ENCODE results near the gene LHX1.

The LHX1 gene

DNA sequence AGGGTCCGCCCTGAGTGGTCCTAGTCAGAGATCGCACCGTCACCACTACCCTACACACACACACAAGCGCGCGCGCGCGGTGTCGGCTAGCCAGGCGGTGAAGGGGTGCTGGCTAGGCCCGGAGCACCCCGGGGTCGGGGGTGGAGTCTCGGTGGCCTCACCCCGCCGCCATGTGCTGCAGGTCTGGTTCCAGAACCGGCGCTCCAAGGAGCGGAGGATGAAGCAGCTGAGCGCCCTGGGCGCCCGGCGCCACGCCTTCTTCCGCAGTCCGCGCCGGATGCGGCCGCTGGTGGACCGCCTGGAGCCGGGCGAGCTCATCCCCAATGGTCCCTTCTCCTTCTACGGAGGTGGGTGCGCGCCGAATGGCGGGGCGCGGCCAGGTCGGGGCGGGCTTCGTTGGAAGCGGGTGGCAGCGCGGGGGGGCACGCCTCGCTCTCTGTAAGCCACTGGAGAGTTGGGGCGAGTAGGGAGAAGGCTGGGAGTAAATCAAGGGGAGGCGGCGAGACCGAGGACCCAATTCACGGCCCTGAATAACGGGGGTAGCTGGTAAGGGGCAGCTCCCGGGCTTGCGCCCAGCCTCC is 4.8 kb downstream of the LHX1 start:
- Histone ChIP-seq H4K20me1 (ENCODE audit: insufficient read depth, low read length) (no peaks in the 10 kb centered on the region), H3K4me3 (ENCODE audit: low read depth in 1 of 2, low read length in 2 of 2) (no peak overlapping the region), H2AFZ (ENCODE audit: low read depth, low read length) (no peak overlapping the region), H3K27me3 (ENCODE audit: insufficient read depth, low read length, poor library complexity) (no peaks in the 10 kb centered on the region), H3K27ac (ENCODE audit: low read length) (no peak overlapping the region), H3K4me1 (ENCODE audit: insufficient read depth, low read length) (peaks cover under 1% of the 10 kb centered on the region; the same call in 1 of the 2 replicates), H3K9me3 (ENCODE audit: insufficient read depth, low read length, severe bottlenecking) (no peaks in the 10 kb centered on the region), H3K36me3 (ENCODE audit: insufficient read depth, low read length) (no peaks in the 10 kb centered on the region), H3K9ac (ENCODE audit: low read depth, low read length) (no peak overlapping the region), H3K79me2 (ENCODE audit: insufficient read depth, low read length) (no peaks in the 10 kb centered on the region), H3K4me2 (ENCODE audit: insufficient read depth, low read length) (no peak overlapping the region)
- ATAC-seq (ENCODE audit: insufficient read depth, low read depth) (no peak), DNase-seq (no peak)
- TF ChIP-seq EZH2 (IDR thresholded peaks at IDR 0.05; ENCODE audit: borderline replicate concordance, low read depth, low read length, severe bottlenecking), result no peak
- TF ChIP-seq, protein P1, sequence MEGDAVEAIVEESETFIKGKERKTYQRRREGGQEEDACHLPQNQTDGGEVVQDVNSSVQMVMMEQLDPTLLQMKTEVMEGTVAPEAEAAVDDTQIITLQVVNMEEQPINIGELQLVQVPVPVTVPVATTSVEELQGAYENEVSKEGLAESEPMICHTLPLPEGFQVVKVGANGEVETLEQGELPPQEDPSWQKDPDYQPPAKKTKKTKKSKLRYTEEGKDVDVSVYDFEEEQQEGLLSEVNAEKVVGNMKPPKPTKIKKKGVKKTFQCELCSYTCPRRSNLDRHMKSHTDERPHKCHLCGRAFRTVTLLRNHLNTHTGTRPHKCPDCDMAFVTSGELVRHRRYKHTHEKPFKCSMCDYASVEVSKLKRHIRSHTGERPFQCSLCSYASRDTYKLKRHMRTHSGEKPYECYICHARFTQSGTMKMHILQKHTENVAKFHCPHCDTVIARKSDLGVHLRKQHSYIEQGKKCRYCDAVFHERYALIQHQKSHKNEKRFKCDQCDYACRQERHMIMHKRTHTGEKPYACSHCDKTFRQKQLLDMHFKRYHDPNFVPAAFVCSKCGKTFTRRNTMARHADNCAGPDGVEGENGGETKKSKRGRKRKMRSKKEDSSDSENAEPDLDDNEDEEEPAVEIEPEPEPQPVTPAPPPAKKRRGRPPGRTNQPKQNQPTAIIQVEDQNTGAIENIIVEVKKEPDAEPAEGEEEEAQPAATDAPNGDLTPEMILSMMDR (IDR thresholded peaks at IDR 0.05; ENCODE audit: borderline replicate concordance, extremely low read depth, low read length, poor library complexity, severe bottlenecking), result no peak

DNA sequence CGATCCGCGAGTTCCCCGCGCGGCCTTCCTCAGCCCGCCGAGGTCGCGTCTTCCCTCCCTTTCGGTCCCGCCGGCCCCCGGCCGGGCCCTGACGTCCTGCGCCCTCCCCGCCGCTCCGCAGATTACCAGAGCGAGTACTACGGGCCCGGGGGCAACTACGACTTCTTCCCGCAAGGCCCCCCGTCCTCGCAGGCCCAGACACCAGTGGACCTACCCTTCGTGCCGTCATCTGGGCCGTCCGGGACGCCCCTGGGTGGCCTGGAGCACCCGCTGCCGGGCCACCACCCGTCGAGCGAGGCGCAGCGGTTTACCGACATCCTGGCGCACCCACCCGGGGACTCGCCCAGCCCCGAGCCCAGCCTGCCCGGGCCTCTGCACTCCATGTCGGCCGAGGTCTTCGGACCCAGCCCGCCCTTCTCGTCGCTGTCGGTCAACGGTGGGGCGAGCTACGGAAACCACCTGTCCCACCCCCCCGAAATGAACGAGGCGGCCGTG is 5.4 kb downstream of the LHX1 start:
- no peak overlapping the region for H2AFZ ChIP-seq (ENCODE audit: low read depth, low read length)
- no peaks in the 10 kb centered on the region for H3K9me3 ChIP-seq (ENCODE audit: insufficient read depth, low read length, severe bottlenecking)
- H3K36me3 ChIP-seq (ENCODE audit: insufficient read depth, low read length), result no peaks in the 10 kb centered on the region
- ATAC-seq (ENCODE audit: insufficient read depth, low read depth) (no peak), DNase-seq (no peak)
- no peaks in the 10 kb centered on the region for H3K79me2 ChIP-seq (ENCODE audit: insufficient read depth, low read length)
- H3K9ac ChIP-seq (ENCODE audit: low read depth, low read length), result no peak overlapping the region
- H3K27me3 ChIP-seq (ENCODE audit: insufficient read depth, low read length, poor library complexity), result no peaks in the 10 kb centered on the region
- no peak overlapping the region for H3K4me3 ChIP-seq (ENCODE audit: low read depth in 1 of 2, low read length in 2 of 2)
- H3K27ac ChIP-seq (ENCODE audit: low read length), result no peak overlapping the region
- peaks cover 6% of the 10 kb centered on the region for H3K4me1 ChIP-seq (ENCODE audit: insufficient read depth, low read length)
- TF ChIP-seq EZH2 (IDR thresholded peaks at IDR 0.05; ENCODE audit: borderline replicate concordance, low read depth, low read length, severe bottlenecking), result no peak
- TF ChIP-seq, protein P1 (IDR thresholded peaks at IDR 0.05; ENCODE audit: borderline replicate concordance, extremely low read depth, low read length, poor library complexity, severe bottlenecking), result no peak
- H4K20me1 ChIP-seq (ENCODE audit: insufficient read depth, low read length), result no peaks in the 10 kb centered on the region
- H3K4me2 ChIP-seq (ENCODE audit: insufficient read depth, low read length), result no peak overlapping the region

DNA sequence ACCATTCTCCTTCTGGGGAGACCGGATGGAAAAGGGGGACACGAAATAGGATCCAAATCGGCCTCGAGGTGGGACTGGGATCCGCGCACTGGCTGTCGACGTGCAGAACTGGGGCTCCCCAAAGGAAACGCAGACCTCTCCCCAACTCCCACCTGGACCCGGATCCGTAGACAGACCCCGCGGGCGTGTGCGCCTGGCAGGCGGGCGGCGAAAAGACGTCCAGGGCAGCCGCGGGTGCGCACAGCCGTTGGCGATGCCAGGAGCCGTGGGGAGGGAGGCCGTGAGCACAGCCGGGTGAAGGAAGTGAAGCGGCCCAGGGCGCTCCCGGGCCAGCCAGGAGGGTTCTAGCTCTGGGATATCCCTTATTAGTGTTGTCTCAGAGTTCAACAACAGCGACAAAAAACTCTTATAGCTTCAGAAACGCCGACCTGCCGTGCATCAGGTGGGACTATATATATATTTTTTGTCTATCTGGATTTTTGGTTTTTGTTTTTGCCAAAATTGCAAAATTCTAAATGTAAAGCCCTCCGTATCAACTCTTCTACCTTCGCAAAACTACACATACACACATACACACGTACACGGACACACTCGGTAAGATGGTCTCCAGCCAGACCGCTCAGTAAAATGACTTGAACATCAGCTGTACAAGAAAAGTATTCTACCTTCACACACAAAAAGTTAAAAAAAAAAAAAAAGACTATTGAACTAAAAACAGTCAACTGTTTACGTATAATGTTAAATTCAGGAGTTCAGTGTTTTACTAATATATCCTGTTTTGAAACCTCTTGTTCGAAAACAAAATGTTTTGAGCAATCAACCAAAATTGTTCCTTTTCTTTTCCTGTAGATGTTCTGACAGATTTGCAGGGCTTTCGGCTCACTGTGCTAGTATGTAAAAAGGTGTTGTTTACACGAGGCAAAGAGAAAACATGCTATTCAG is 6.2 kb downstream of the LHX1 start:
- H3K27ac ChIP-seq (ENCODE audit: low read length), result no peak overlapping the region
- H4K20me1 ChIP-seq (ENCODE audit: insufficient read depth, low read length), result no peaks in the 10 kb centered on the region
- H3K9me3 ChIP-seq (ENCODE audit: insufficient read depth, low read length, severe bottlenecking), result no peaks in the 10 kb centered on the region
- ATAC-seq (ENCODE audit: insufficient read depth, low read depth), result no peak
- no peak overlapping the region for H3K4me2 ChIP-seq (ENCODE audit: insufficient read depth, low read length)
- DNase-seq, result no peak
- no peak overlapping the region for H2AFZ ChIP-seq (ENCODE audit: low read depth, low read length)
- H3K79me2 ChIP-seq (ENCODE audit: insufficient read depth, low read length), result peaks cover 3% of the 10 kb centered on the region; the same call in 1 of the 2 replicates
- no peak overlapping the region for H3K9ac ChIP-seq (ENCODE audit: low read depth, low read length)
- H3K36me3 ChIP-seq (ENCODE audit: insufficient read depth, low read length), result no peaks in the 10 kb centered on the region
- H3K4me1 ChIP-seq (ENCODE audit: insufficient read depth, low read length), result peaks cover 14% of the 10 kb centered on the region
- no peaks in the 10 kb centered on the region for H3K27me3 ChIP-seq (ENCODE audit: insufficient read depth, low read length, poor library complexity)
- no peak for TF ChIP-seq EZH2 (IDR thresholded peaks at IDR 0.05; ENCODE audit: borderline replicate concordance, low read depth, low read length, severe bottlenecking)
- TF ChIP-seq, protein P1 (IDR thresholded peaks at IDR 0.05; ENCODE audit: borderline replicate concordance, extremely low read depth, low read length, poor library complexity, severe bottlenecking), result no peak
- H3K4me3 ChIP-seq (ENCODE audit: low read depth in 1 of 2, low read length in 2 of 2), result no peak overlapping the region

Measured in DND-41 (cell line).